ENCODE measurements around the gene TMEM184B.
A peak's percentile ranks its signal among the peaks of the same experiment; 100 is the strongest.

The TMEM184B gene

GRCh38 chr22:38272373-38273134 lies at the start of gene TMEM184B:
TMEM184B (minus strand) TSS chr22:38273010; CDS start chr22:38247961, 25,049 bp downstream.
- H3K9me3 ChIP-seq: no peaks in the 10 kb centered on the region
- peaks cover 8% of the 10 kb centered on the region for H3K4me1 ChIP-seq
- H3K36me3 ChIP-seq (replicated peaks): no peaks in the 10 kb centered on the region; the same call in 1 of the 2 replicates
- peak within 1 kb of the TSS; percentile 85 for H3K4me3 ChIP-seq
- in situ Hi-C loops (cut with MboI; ENCODE audit: low sequenced_read_pairs): no loop called here
- H3K27me3 ChIP-seq (ENCODE audit: low read depth): no peaks in the 10 kb centered on the region
- peak; percentile 52 to 81 for DNase-seq (ENCODE audit: low spot score in 2 of 2)

GRCh38 chr22:38320605-38321402 lies 48.0 kb upstream of the TMEM184B start:
- no peak for DNase-seq (ENCODE audit: low spot score in 2 of 2)
- H3K36me3 ChIP-seq (replicated peaks): no peaks in the 10 kb centered on the region
- no peaks in the 10 kb centered on the region for H3K9me3 ChIP-seq
- no peaks in the 10 kb centered on the region for H3K27me3 ChIP-seq (ENCODE audit: low read depth)
- H3K4me3 ChIP-seq: no peak overlapping the region
- in situ Hi-C loops (cut with MboI; ENCODE audit: low sequenced_read_pairs): no loop called here
- H3K4me1 ChIP-seq: peaks cover 20% of the 10 kb centered on the region

- Histone ChIP-seq H3K4me1 (peaks cover 30% of the 10 kb centered on the region), H3K4me3 (no peak overlapping the region), H3K9me3 (no peaks in the 10 kb centered on the region), H3K27me3 (ENCODE audit: low read depth) (no peaks in the 10 kb centered on the region), H3K36me3 (replicated peaks) (peaks cover 7% of the 10 kb centered on the region)
- peak; percentile 60 to 71 for DNase-seq (ENCODE audit: low spot score in 2 of 2)
- in situ Hi-C loops (cut with MboI; ENCODE audit: low sequenced_read_pairs): no loop called here
Observed at GRCh38 chr22:38318792-38319773, 46.3 kb upstream of the TMEM184B start.

GRCh38 chr22:38317995-38318715 lies 45.3 kb upstream of the TMEM184B start:
- in situ Hi-C loops (cut with MboI; ENCODE audit: low sequenced_read_pairs): no loop called here
- Histone ChIP-seq H3K4me1 (peaks cover 30% of the 10 kb centered on the region), H3K27me3 (ENCODE audit: low read depth) (no peaks in the 10 kb centered on the region), H3K9me3 (no peaks in the 10 kb centered on the region), H3K36me3 (replicated peaks) (peaks cover 17% of the 10 kb centered on the region), H3K4me3 (peak overlapping the region; percentile 43)
- DNase-seq (ENCODE audit: low spot score in 2 of 2): peak; percentile 73 to 81

GRCh38 chr22:38317122-38317994 lies 44.5 kb upstream of the TMEM184B start, which contains the start of gene CSNK1E:
CSNK1E (minus strand) TSS chr22:38317433; CDS start chr22:38314157, 3,276 bp downstream.
- in situ Hi-C loops (cut with MboI; ENCODE audit: low sequenced_read_pairs): no loop called here
- H3K9me3 ChIP-seq: no peaks in the 10 kb centered on the region
- peak within 1 kb of the TSS; percentile 95 for H3K4me3 ChIP-seq
- no peaks in the 10 kb centered on the region for H3K27me3 ChIP-seq (ENCODE audit: low read depth)
- DNase-seq (ENCODE audit: low spot score in 2 of 2): peak; percentile 72 to 85
- H3K36me3 ChIP-seq (replicated peaks): peaks cover 25% of the 10 kb centered on the region
- peaks cover 30% of the 10 kb centered on the region for H3K4me1 ChIP-seq

- Histone ChIP-seq H3K4me1 (peaks cover 30% of the 10 kb centered on the region), H3K36me3 (replicated peaks) (peaks cover 31% of the 10 kb centered on the region), H3K9me3 (no peaks in the 10 kb centered on the region), H3K27me3 (ENCODE audit: low read depth) (no peaks in the 10 kb centered on the region), H3K4me3 (peak overlapping the region; percentile 95)
- peak; percentile 10 to 55 for DNase-seq (ENCODE audit: low spot score in 2 of 2)
- in situ Hi-C loops (cut with MboI; ENCODE audit: low sequenced_read_pairs): no loop called here
Observed at GRCh38 chr22:38316364-38317121, 43.7 kb upstream of the TMEM184B start.

- in situ Hi-C loops (cut with MboI; ENCODE audit: low sequenced_read_pairs): no loop called here
- H3K36me3 ChIP-seq (replicated peaks): peaks cover 36% of the 10 kb centered on the region
- H3K4me1 ChIP-seq: peaks cover 30% of the 10 kb centered on the region
- peak in 1 of 2 experiments; percentile 33 for DNase-seq (ENCODE audit: low spot score in 2 of 2)
- H3K27me3 ChIP-seq (ENCODE audit: low read depth): no peaks in the 10 kb centered on the region
- peak overlapping the region; percentile 95 for H3K4me3 ChIP-seq
- H3K9me3 ChIP-seq: no peaks in the 10 kb centered on the region
Observed at GRCh38 chr22:38315823-38316363, 43.1 kb upstream of the TMEM184B start.

- Histone ChIP-seq H3K4me1 (peaks cover 30% of the 10 kb centered on the region), H3K27me3 (ENCODE audit: low read depth) (no peaks in the 10 kb centered on the region), H3K4me3 (peak overlapping the region; percentile 95), H3K9me3 (no peaks in the 10 kb centered on the region), H3K36me3 (replicated peaks) (peaks cover 43% of the 10 kb centered on the region)
- in situ Hi-C loops (cut with MboI; ENCODE audit: low sequenced_read_pairs): no loop called here
- DNase-seq (ENCODE audit: low spot score in 2 of 2): no peak
Observed at GRCh38 chr22:38314933-38315822, 42.4 kb upstream of the TMEM184B start.

GRCh38 chr22:38314051-38314932 lies 41.5 kb upstream of the TMEM184B start:
- H3K9me3 ChIP-seq: no peaks in the 10 kb centered on the region
- in situ Hi-C loops (cut with MboI; ENCODE audit: low sequenced_read_pairs): no loop called here

GRCh38 chr22:38313384-38313955 lies 40.7 kb upstream of the TMEM184B start:
- no peak for DNase-seq (ENCODE audit: low spot score in 2 of 2)
- Histone ChIP-seq H3K4me3 (no peak overlapping the region), H3K27me3 (ENCODE audit: low read depth) (no peaks in the 10 kb centered on the region), H3K9me3 (no peaks in the 10 kb centered on the region), H3K36me3 (replicated peaks) (peaks cover 59% of the 10 kb centered on the region), H3K4me1 (peaks cover 21% of the 10 kb centered on the region)
- in situ Hi-C loops (cut with MboI; ENCODE audit: low sequenced_read_pairs): no loop called here

More at GRCh38 chr22:38314051-38314932, 41.5 kb upstream of the TMEM184B start:
- Histone ChIP-seq H3K4me3 (peak overlapping the region; percentile 95), H3K36me3 (replicated peaks) (peaks cover 52% of the 10 kb centered on the region), H3K27me3 (ENCODE audit: low read depth) (no peaks in the 10 kb centered on the region), H3K4me1 (peaks cover 29% of the 10 kb centered on the region)
- no peak for DNase-seq (ENCODE audit: low spot score in 2 of 2)

Data from HAP-1 (cell line).